ENCODE measurements around the gene SGMS1. TPM values are rescaled to one million over a fixed set of nuclear protein-coding genes. Genes with fewer than 3 reads are reported as not detected.
"Not testable (repeated sequence)": the region's sequence is repeated elsewhere in the genome, so short reads cannot be mapped to it uniquely, and the experiment has no call there.

Gene SGMS1
- total RNA-seq, 2 experiments from 2014 or later, result 8.1 to 8.8 TPM

GRCh38 chr10:50557130-50557682 lies 66.5 kb downstream of the SGMS1 start:
- H3K36me3 Mint-ChIP-seq (ENCODE audit: low read depth), result no peaks in the 10 kb centered on the region
- DNase-seq, result no peak
- H3K27me3 Mint-ChIP-seq (ENCODE audit: low read depth), result no peaks in the 10 kb centered on the region
- H3K9me3 Mint-ChIP-seq, result no peaks in the 10 kb centered on the region
- CTCF ChIA-PET, result interaction anchor here (0.7 to 0.9 kb wide), 2 partner anchors 10 to 134 kb away, joined by 3 read pairs; no protein-coding TSS in a partner anchor
- H3K4me3 Mint-ChIP-seq, result no peak overlapping the region
- intact Hi-C loops (cut with micrococcal nuclease), result loop anchor here (10.0 kb wide), 1 partner anchor 328 kb away; the partner anchor contains the start of gene A1CF
- peaks cover 15% of the 10 kb centered on the region for H3K4me1 Mint-ChIP-seq (ENCODE audit: low read depth)
- H3K27ac Mint-ChIP-seq, result no peak overlapping the region

- intact Hi-C loops (cut with micrococcal nuclease), result loop anchor here (10.0 kb wide), 1 partner anchor 328 kb away; the partner anchor contains the start of gene A1CF
- Mint-ChIP-seq H3K27ac (no peak overlapping the region), H3K4me1 (ENCODE audit: low read depth) (peaks cover 10% of the 10 kb centered on the region), H3K9me3 (no peaks in the 10 kb centered on the region), H3K36me3 (ENCODE audit: low read depth) (no peaks in the 10 kb centered on the region), H3K4me3 (no peak overlapping the region), H3K27me3 (ENCODE audit: low read depth) (no peaks in the 10 kb centered on the region)
- CTCF ChIA-PET, result interaction anchor here (0.6 to 1.4 kb wide), 3 partner anchors 9 to 1137 kb away, joined by 3 read pairs; no protein-coding TSS in a partner anchor
- DNase-seq, result no peak
Measured at GRCh38 chr10:50556237-50557120, 67.3 kb downstream of the SGMS1 start.

GRCh38 chr10:50554995-50555568 lies 68.7 kb downstream of the SGMS1 start:
- intact Hi-C loops (cut with micrococcal nuclease), result loop anchor here (10.0 kb wide), 1 partner anchor 330 kb away; the partner anchor contains the start of gene A1CF
- Mint-ChIP-seq H3K4me1 (ENCODE audit: low read depth) (peaks cover 14% of the 10 kb centered on the region), H3K9me3 (no peaks in the 10 kb centered on the region), H3K4me3 (no peak overlapping the region), H3K27ac (no peak overlapping the region), H3K27me3 (ENCODE audit: low read depth) (no peaks in the 10 kb centered on the region), H3K36me3 (ENCODE audit: low read depth) (no peaks in the 10 kb centered on the region)
- CTCF ChIA-PET, result interaction anchor here (1.2 to 1.4 kb wide), 2 partner anchors 66 to 67 kb away, joined by 3 read pairs; no protein-coding TSS in a partner anchor
- DNase-seq, result peak; percentile 42

GRCh38 chr10:50554376-50554994 lies 69.3 kb downstream of the SGMS1 start:
- H3K9me3 Mint-ChIP-seq, result no peaks in the 10 kb centered on the region
- no peaks in the 10 kb centered on the region for H3K27me3 Mint-ChIP-seq (ENCODE audit: low read depth)
- peaks cover 16% of the 10 kb centered on the region for H3K4me1 Mint-ChIP-seq (ENCODE audit: low read depth)
- no peak overlapping the region for H3K27ac Mint-ChIP-seq
- intact Hi-C loops (cut with micrococcal nuclease), result loop anchor here (10.0 kb wide), 1 partner anchor 330 kb away; the partner anchor contains the start of gene A1CF
- DNase-seq, result no peak
- H3K4me3 Mint-ChIP-seq, result no peak overlapping the region
- CTCF ChIA-PET, result interaction anchor here (0.9 to 1.4 kb wide), 3 partner anchors 11 to 141 kb away, joined by 3 to 4 read pairs (median 3); no protein-coding TSS in a partner anchor
- H3K36me3 Mint-ChIP-seq (ENCODE audit: low read depth), result no peaks in the 10 kb centered on the region

GRCh38 chr10:50552771-50553535 lies 70.8 kb downstream of the SGMS1 start:
- H3K27me3 Mint-ChIP-seq (ENCODE audit: low read depth), result no peaks in the 10 kb centered on the region
- intact Hi-C loops (cut with micrococcal nuclease), result loop anchor here (2.0 to 10.0 kb wide), 2 partner anchors 70 to 332 kb away; partner anchors contain the start of genes A1CF and SGMS1
- H3K4me1 Mint-ChIP-seq (ENCODE audit: low read depth), result peaks cover 28% of the 10 kb centered on the region
- H3K4me3 Mint-ChIP-seq, result no peak overlapping the region
- DNase-seq, result peak; percentile 31
- H3K36me3 Mint-ChIP-seq (ENCODE audit: low read depth), result peaks cover 6% of the 10 kb centered on the region
- peaks cover 7% of the 10 kb centered on the region for H3K9me3 Mint-ChIP-seq
- H3K27ac Mint-ChIP-seq, result no peak overlapping the region
- CTCF ChIA-PET, result interaction anchor here (0.6 to 1.4 kb wide), 5 partner anchors 9 to 824 kb away, joined by 3 to 4 read pairs (median 3); no protein-coding TSS in a partner anchor

- H3K4me3 Mint-ChIP-seq, result no peak overlapping the region
- peaks cover 12% of the 10 kb centered on the region for H3K9me3 Mint-ChIP-seq
- CTCF ChIA-PET, result no interaction called here
- intact Hi-C loops (cut with micrococcal nuclease), result loop anchor here (2.0 to 10.0 kb wide), 2 partner anchors 70 to 332 kb away; partner anchors contain the start of genes A1CF and SGMS1
- no peaks in the 10 kb centered on the region for H3K27me3 Mint-ChIP-seq (ENCODE audit: low read depth)
- peaks cover 11% of the 10 kb centered on the region for H3K36me3 Mint-ChIP-seq (ENCODE audit: low read depth)
- no peak overlapping the region for H3K27ac Mint-ChIP-seq
- no peak for DNase-seq
- H3K4me1 Mint-ChIP-seq (ENCODE audit: low read depth), result peaks cover 34% of the 10 kb centered on the region
Measured at GRCh38 chr10:50552308-50552707, 71.4 kb downstream of the SGMS1 start.

GRCh38 chr10:50551894-50552293 lies 71.9 kb downstream of the SGMS1 start:
- no peaks in the 10 kb centered on the region for H3K27me3 Mint-ChIP-seq (ENCODE audit: low read depth)

GRCh38 chr10:50550291-50550839 lies 73.4 kb downstream of the SGMS1 start:
- H3K4me1 Mint-ChIP-seq (ENCODE audit: low read depth), result peaks cover 35% of the 10 kb centered on the region
- CTCF ChIA-PET, result no interaction called here
- DNase-seq, result no peak
- H3K9me3 Mint-ChIP-seq, result peaks cover 16% of the 10 kb centered on the region
- H3K36me3 Mint-ChIP-seq (ENCODE audit: low read depth), result peaks cover 12% of the 10 kb centered on the region
- H3K27ac Mint-ChIP-seq, result no peak overlapping the region
- intact Hi-C loops (cut with micrococcal nuclease), result loop anchor here (10.0 kb wide), 1 partner anchor 334 kb away; the partner anchor contains the start of gene A1CF
- no peak overlapping the region for H3K4me3 Mint-ChIP-seq
- no peaks in the 10 kb centered on the region for H3K27me3 Mint-ChIP-seq (ENCODE audit: low read depth)

More at GRCh38 chr10:50551894-50552293, 71.9 kb downstream of the SGMS1 start:
- no peak for DNase-seq
- Mint-ChIP-seq H3K9me3 (peaks cover 16% of the 10 kb centered on the region), H3K36me3 (ENCODE audit: low read depth) (peaks cover 11% of the 10 kb centered on the region), H3K4me1 (ENCODE audit: low read depth) (peaks cover 35% of the 10 kb centered on the region), H3K27ac (no peak overlapping the region), H3K4me3 (no peak overlapping the region)
- CTCF ChIA-PET, result no interaction called here
- intact Hi-C loops (cut with micrococcal nuclease), result loop anchor here (2.0 to 10.0 kb wide), 2 partner anchors 71 to 333 kb away; partner anchors contain the start of genes A1CF and SGMS1

- Mint-ChIP-seq H3K36me3 (ENCODE audit: low read depth) (peaks cover 12% of the 10 kb centered on the region), H3K4me1 (ENCODE audit: low read depth) (peaks cover 43% of the 10 kb centered on the region), H3K9me3 (peaks cover 16% of the 10 kb centered on the region)
- intact Hi-C loops (cut with micrococcal nuclease), result loop anchor here (10.0 kb wide), 1 partner anchor 1156 kb away; no protein-coding TSS in a partner anchor
- H3K27me3 Mint-ChIP-seq (ENCODE audit: low read depth); H3K4me3 Mint-ChIP-seq; H3K27ac Mint-ChIP-seq; CTCF ChIA-PET; DNase-seq: not testable (repeated sequence)
Measured at GRCh38 chr10:50549186-50549585, 74.6 kb downstream of the SGMS1 start.

GRCh38 chr10:50548481-50548880 lies 75.3 kb downstream of the SGMS1 start:
- H3K4me1 Mint-ChIP-seq (ENCODE audit: low read depth), result peaks cover 48% of the 10 kb centered on the region
- DNase-seq; H3K4me3 Mint-ChIP-seq; H3K27ac Mint-ChIP-seq; H3K27me3 Mint-ChIP-seq (ENCODE audit: low read depth); CTCF ChIA-PET: not testable (repeated sequence)
- intact Hi-C loops (cut with micrococcal nuclease), result loop anchor here (10.0 kb wide), 1 partner anchor 1156 kb away; no protein-coding TSS in a partner anchor
- H3K36me3 Mint-ChIP-seq (ENCODE audit: low read depth), result peaks cover 12% of the 10 kb centered on the region
- H3K9me3 Mint-ChIP-seq, result peaks cover 16% of the 10 kb centered on the region

GRCh38 chr10:50546287-50546686 lies 77.5 kb downstream of the SGMS1 start:
- H3K27ac Mint-ChIP-seq; CTCF ChIA-PET; H3K4me3 Mint-ChIP-seq; H3K27me3 Mint-ChIP-seq (ENCODE audit: low read depth); DNase-seq: not testable (repeated sequence)
- peaks cover 12% of the 10 kb centered on the region for H3K36me3 Mint-ChIP-seq (ENCODE audit: low read depth)
- peaks cover 16% of the 10 kb centered on the region for H3K9me3 Mint-ChIP-seq
- intact Hi-C loops (cut with micrococcal nuclease), result loop anchor here (10.0 kb wide), 1 partner anchor 1159 kb away; no protein-coding TSS in a partner anchor
- peaks cover 64% of the 10 kb centered on the region for H3K4me1 Mint-ChIP-seq (ENCODE audit: low read depth)

Data from activated naive CD4-positive, alpha-beta T cell treated with anti-CD3 and anti-CD28 coated beads for 36 hours (primary cell).